ENCODE measurements around the gene ESR1. TPM values are rescaled to one million over a fixed set of nuclear protein-coding genes. Genes with fewer than 3 reads are reported as not detected.
"Not testable (repeated sequence)": the region's sequence is repeated elsewhere in the genome, so short reads cannot be mapped to it uniquely, and the experiment has no call there.

Gene ESR1
- total RNA-seq, 2 donors from 2014 or later, result 4.9 TPM

DNA sequence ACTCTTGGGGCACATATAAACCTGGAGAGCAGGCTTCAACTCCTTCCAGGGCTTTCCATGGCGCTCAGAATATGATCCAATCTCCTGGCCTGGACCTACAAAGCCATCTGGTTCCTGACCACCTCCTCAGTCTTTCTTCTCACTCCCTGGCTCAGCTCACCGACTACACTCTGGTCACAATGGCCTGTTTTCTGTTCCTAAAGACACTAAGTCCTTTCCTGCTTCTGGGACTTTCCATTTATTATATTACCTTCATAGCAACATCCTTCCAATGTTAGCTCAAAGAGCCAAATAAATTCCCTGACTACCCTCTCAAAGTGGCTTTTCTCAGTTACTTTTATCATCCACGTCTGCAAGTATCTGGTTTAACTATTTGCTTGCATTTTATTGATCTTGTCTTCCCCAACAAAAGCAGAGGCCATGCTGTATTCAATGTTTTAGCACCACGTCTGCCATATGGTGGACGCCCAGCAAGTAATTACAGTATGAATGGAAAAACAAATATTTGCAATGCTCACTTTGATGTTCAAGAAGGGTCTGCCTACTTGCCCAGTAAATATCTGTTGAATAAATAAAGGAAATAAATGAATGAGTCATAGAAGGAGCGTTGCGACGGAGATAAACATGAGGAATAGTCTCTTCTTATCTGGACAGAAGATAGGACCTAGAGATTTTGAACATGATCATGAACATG is 328.4 kb downstream of the ESR1 start:
- no peaks in the 10 kb centered on the region for H3K27me3 ChIP-seq (replicated peaks; ENCODE audit: insufficient read depth)
- no peaks in the 10 kb centered on the region for H3K4me1 ChIP-seq (ENCODE audit: control insufficient read depth in 1 of 2, low read depth in 2 of 2)
- no peak overlapping the region for H3K4me3 ChIP-seq
- ATAC-seq (ENCODE audit: insufficient number of reproducible peaks, low FRiP score, low read depth), result no peak
- no peak overlapping the region for H3K27ac ChIP-seq
- H3K36me3 ChIP-seq, result peaks cover 77% of the 10 kb centered on the region
- TF ChIP-seq, protein P1, sequence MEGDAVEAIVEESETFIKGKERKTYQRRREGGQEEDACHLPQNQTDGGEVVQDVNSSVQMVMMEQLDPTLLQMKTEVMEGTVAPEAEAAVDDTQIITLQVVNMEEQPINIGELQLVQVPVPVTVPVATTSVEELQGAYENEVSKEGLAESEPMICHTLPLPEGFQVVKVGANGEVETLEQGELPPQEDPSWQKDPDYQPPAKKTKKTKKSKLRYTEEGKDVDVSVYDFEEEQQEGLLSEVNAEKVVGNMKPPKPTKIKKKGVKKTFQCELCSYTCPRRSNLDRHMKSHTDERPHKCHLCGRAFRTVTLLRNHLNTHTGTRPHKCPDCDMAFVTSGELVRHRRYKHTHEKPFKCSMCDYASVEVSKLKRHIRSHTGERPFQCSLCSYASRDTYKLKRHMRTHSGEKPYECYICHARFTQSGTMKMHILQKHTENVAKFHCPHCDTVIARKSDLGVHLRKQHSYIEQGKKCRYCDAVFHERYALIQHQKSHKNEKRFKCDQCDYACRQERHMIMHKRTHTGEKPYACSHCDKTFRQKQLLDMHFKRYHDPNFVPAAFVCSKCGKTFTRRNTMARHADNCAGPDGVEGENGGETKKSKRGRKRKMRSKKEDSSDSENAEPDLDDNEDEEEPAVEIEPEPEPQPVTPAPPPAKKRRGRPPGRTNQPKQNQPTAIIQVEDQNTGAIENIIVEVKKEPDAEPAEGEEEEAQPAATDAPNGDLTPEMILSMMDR (IDR thresholded peaks at IDR 0.05), result no peak
- DNase-seq (ENCODE audit: low spot score), result no peak
- no peaks in the 10 kb centered on the region for H3K9me3 ChIP-seq

DNA sequence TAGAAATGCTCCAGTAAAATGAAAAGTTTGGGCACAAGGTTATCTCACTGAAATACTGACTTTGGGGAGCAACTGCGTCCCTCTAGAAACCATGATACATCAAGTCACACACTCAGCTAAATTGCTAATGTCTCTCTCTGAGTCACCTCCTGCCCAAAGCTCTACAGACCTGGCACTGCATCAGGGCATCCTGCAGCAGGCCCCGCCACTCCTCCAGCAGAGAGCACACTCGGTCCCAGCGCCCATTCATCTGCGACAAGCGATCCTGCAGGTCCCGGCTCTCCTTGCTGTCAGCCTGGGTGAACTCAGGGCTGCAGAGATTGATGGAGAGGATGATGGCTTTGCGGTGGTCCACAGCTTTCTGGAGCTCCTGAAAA is 329.0 kb downstream of the ESR1 start:
- TF ChIP-seq, protein P1 (IDR thresholded peaks at IDR 0.05), result no peak
- Histone ChIP-seq H3K27ac (no peak overlapping the region), H3K4me1 (ENCODE audit: control insufficient read depth in 1 of 2, low read depth in 2 of 2) (no peaks in the 10 kb centered on the region), H3K36me3 (peaks cover 81% of the 10 kb centered on the region), H3K9me3 (no peaks in the 10 kb centered on the region), H3K4me3 (no peak overlapping the region), H3K27me3 (replicated peaks; ENCODE audit: insufficient read depth) (no peaks in the 10 kb centered on the region)
- ATAC-seq (ENCODE audit: insufficient number of reproducible peaks, low FRiP score, low read depth) (no peak), DNase-seq (ENCODE audit: low spot score) (no peak)

DNA sequence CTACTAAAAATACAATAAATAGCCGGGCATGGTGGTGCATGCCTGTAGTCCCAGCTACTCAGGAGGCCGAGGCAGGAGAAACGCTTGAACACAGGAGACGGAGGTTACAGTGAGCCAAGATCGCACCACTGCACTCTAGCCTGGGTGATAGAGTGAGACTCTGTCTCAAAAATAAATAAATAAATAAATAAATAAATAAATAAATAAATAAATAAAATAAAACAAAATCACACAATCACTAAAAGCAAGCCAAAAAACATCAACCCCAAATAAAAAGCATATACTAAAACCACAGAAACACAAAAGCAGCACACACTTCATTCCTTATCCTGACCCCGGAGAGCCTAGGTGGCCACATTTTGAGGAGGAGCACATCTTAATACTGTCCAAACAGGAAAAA is 330.9 kb downstream of the ESR1 start:
- not testable (repeated sequence) for H3K4me1 ChIP-seq (ENCODE audit: control insufficient read depth in 1 of 2, low read depth in 2 of 2); ATAC-seq (ENCODE audit: insufficient number of reproducible peaks, low FRiP score, low read depth); H3K27ac ChIP-seq; H3K4me3 ChIP-seq; DNase-seq (ENCODE audit: low spot score); H3K27me3 ChIP-seq (replicated peaks; ENCODE audit: insufficient read depth); H3K9me3 ChIP-seq
- peaks cover 68% of the 10 kb centered on the region for H3K36me3 ChIP-seq

DNA sequence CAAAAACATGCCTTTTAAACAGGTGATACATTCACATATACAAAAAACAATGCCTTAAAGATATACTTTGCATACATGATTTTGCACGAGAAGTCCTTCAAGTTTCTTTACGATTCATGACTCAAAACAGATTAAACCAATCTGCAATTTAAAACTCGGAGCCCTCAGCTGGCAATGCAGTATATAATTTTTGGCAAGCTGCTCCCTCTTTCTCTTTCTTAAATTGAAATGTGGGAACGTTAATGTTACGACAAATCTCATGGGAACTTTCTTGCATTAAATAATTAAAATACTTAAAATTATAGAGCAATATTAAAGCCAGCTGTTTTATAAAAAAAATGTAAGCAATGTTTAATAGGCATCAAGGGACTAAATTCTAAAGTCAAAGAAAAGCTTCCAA is 334.6 kb downstream of the ESR1 start:
- peaks cover 56% of the 10 kb centered on the region for H3K36me3 ChIP-seq
- TF ChIP-seq, protein P1 (IDR thresholded peaks at IDR 0.05), result no peak
- H3K27ac ChIP-seq, result no peak overlapping the region
- no peak overlapping the region for H3K4me3 ChIP-seq
- no peak for DNase-seq (ENCODE audit: low spot score)
- peaks cover 4 to 8% of the 10 kb centered on the region in 2 donors for H3K4me1 ChIP-seq (ENCODE audit: control insufficient read depth in 1 of 2, low read depth in 2 of 2)
- no peaks in the 10 kb centered on the region for H3K9me3 ChIP-seq
- ATAC-seq (ENCODE audit: insufficient number of reproducible peaks, low FRiP score, low read depth), result no peak
- H3K27me3 ChIP-seq (replicated peaks; ENCODE audit: insufficient read depth), result no peaks in the 10 kb centered on the region

DNA sequence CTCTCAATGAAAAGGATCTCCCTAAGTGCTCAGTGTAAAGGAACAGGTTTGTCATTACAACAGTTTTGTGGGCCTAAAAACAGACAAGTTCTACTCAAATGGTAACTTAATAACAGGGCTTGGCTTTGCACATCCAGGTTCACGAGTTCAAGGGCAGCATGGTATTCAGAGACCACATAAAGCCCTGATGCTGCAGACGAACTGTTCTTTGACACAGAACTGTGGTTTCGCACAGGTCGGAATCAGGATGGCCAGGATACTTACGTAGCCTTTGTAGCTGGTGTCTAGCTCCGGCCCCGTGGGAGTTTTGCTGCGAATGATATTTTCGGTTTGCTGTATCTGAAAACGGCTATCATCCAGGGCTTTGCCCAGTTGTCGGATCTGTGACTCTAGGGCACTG is 335.9 kb downstream of the ESR1 start:
- TF ChIP-seq, protein P1 (IDR thresholded peaks at IDR 0.05), result no peak
- DNase-seq (ENCODE audit: low spot score) (no peak), ATAC-seq (ENCODE audit: insufficient number of reproducible peaks, low FRiP score, low read depth) (no peak)
- H3K4me1 ChIP-seq (ENCODE audit: control insufficient read depth in 1 of 2, low read depth in 2 of 2), result peaks cover 4 to 10% of the 10 kb centered on the region in 2 donors
- H3K9me3 ChIP-seq, result no peaks in the 10 kb centered on the region
- no peak overlapping the region for H3K4me3 ChIP-seq
- peaks cover 59% of the 10 kb centered on the region for H3K36me3 ChIP-seq
- H3K27ac ChIP-seq, result no peak overlapping the region
- no peaks in the 10 kb centered on the region for H3K27me3 ChIP-seq (replicated peaks; ENCODE audit: insufficient read depth)

DNA sequence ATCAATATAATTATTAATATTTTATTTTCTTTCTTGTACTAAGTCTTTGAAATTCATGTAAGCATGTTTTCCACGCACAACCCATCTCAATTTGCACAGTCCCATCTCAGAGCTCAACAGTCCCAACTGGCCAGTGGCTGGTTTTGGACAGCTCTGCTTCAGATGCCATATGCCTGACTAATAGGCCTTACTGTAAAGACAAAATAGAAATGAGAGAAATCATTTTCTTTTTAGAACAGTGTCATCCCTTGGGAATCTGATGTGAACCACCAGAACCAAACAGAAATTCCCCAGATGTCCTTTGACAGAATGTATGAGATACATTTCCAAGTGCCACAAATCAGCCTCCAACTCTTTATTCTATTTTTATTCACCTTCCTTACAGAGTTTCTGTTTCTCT is 338.9 kb downstream of the ESR1 start:
- peaks cover 60% of the 10 kb centered on the region for H3K36me3 ChIP-seq
- TF ChIP-seq, protein P1 (IDR thresholded peaks at IDR 0.05), result no peak
- no peak for ATAC-seq (ENCODE audit: insufficient number of reproducible peaks, low FRiP score, low read depth)

More for the DNA sequence above, 338.9 kb downstream of the ESR1 start:
- peaks cover 4 to 21% of the 10 kb centered on the region in 2 donors for H3K4me1 ChIP-seq (ENCODE audit: control insufficient read depth in 1 of 2, low read depth in 2 of 2)
- no peaks in the 10 kb centered on the region for H3K9me3 ChIP-seq
- H3K4me3 ChIP-seq, result no peak overlapping the region
- H3K27me3 ChIP-seq (replicated peaks; ENCODE audit: insufficient read depth), result no peaks in the 10 kb centered on the region
- H3K27ac ChIP-seq, result no peak overlapping the region
- no peak for DNase-seq (ENCODE audit: low spot score)
